Suprapubic skin (tissue), 4 donors: ENCODE results near the gene EEF1E1. TPM values are rescaled to one million over a fixed set of nuclear protein-coding genes. Genes with fewer than 3 reads are reported as not detected.

Experiments
- DNase-seq, 2 donors: peaks; one replicate each; pipeline ENCODE4 v3.0.0-alpha.2; 2019; ENCODE audit warnings: low spot score in 2 of 2
- H3K27ac ChIP-seq: fragments of 200-600 bp; sonication (generic); one replicate; pipeline ENCODE4 v1.5.1; 2019
- H3K27me3 ChIP-seq: fragments of 200-600 bp; sonication (generic); one replicate; pipeline ENCODE4 v1.5.1; 2019
- H3K36me3 ChIP-seq: fragments of 200-600 bp; sonication (generic); one replicate; pipeline ENCODE4 v1.5.1; 2019
- H3K4me1 ChIP-seq: fragments of 200-600 bp; sonication (generic); one replicate; pipeline ENCODE4 v1.5.1; 2019
- H3K4me3 ChIP-seq: fragments of 200-600 bp; sonication (generic); one replicate; pipeline ENCODE4 v1.5.1; 2019; ENCODE audit warnings: mild to moderate bottlenecking
- H3K9me3 ChIP-seq: fragments of 200-600 bp; sonication (generic); one replicate; pipeline ENCODE4 v1.5.1; 2019
- CTCF ChIP-seq, 2 donors: fragments of 200-600 bp in 1 of 2; fragments of 450-650 bp in 1 of 2; sonication (generic) in 1 of 2; IDR thresholded peaks; one replicate each; pipeline ENCODE4 v1.5.1; 2016 to 2019; ENCODE audit warnings: antibody characterized with exemption in 2 of 2, mild to moderate bottlenecking in 1 of 2, moderate library complexity in 1 of 2
- EP300 ChIP-seq: sonication (generic); formaldehyde crosslinking; IDR thresholded peaks from one replicate; pipeline ENCODE4 v1.6.1; 2017; ENCODE audit warnings: antibody characterized with exemption
- POLR2A ChIP-seq, 2 donors: fragments of 450-650 bp; IDR thresholded peaks; one replicate each; pipeline ENCODE4 v1.6.1; 2017; ENCODE audit warnings: antibody characterized with exemption in 2 of 2, mild to moderate bottlenecking in 2 of 2, moderate library complexity in 2 of 2
- POLR2AphosphoS5 ChIP-seq, 3 donors: sonication (generic); formaldehyde crosslinking; IDR thresholded peaks; one replicate each; pipeline ENCODE4 v1.6.1; 2017; ENCODE audit warnings: antibody characterized with exemption in 3 of 3
- WGBS: methylation state at CpG from one replicate; pipeline ENCODE4 v1.1.5; 2018; 5-methylcytosine and 5-hydroxymethylcytosine counted together
- total RNA-seq, 4 donors: library from RNA; depleted of rRNA; stranded (reverse); fragments of >200 nt; gene quantifications; one replicate each; pipeline ENCODE4 v1.1.0, GENCODE V29; 2016

The EEF1E1 gene
- total RNA-seq, 4 donors from 2014 or later = 15.0 to 42.5 (median 31.3) TPM

GRCh38 chr6:8108031-8108660, 5.8 kb upstream of the EEF1E1 start:
- TF ChIP-seq POLR2AphosphoS5 (IDR thresholded peaks at IDR 0.05) (no peak), CTCF (IDR thresholded peaks at IDR 0.05) (no peak), POLR2A (IDR thresholded peaks at IDR 0.05) (no peak), EP300 (no peak)
- H3K4me3 ChIP-seq = no peak overlapping the region
- no peaks in the 10 kb centered on the region for H3K4me1 ChIP-seq
- no peaks in the 10 kb centered on the region for H3K36me3 ChIP-seq
- H3K27me3 ChIP-seq = peaks cover 23% of the 10 kb centered on the region
- H3K27ac ChIP-seq = no peak overlapping the region
- WGBS = 61% methylated on average over 4 of the region's 4 CpGs
- H3K9me3 ChIP-seq = no peaks in the 10 kb centered on the region
- no peak for DNase-seq

- H3K27me3 ChIP-seq = peaks cover 23% of the 10 kb centered on the region
- no peak for DNase-seq
- no peak for TF ChIP-seq CTCF (IDR thresholded peaks at IDR 0.05)
- TF ChIP-seq POLR2A (IDR thresholded peaks at IDR 0.05) = no peak
- TF ChIP-seq POLR2AphosphoS5 (IDR thresholded peaks at IDR 0.05) = no peak
- no peak for TF ChIP-seq EP300
- no peak overlapping the region for H3K27ac ChIP-seq
- no peak overlapping the region for H3K4me3 ChIP-seq
- no peaks in the 10 kb centered on the region for H3K36me3 ChIP-seq
- no peaks in the 10 kb centered on the region for H3K9me3 ChIP-seq
- peaks cover 15% of the 10 kb centered on the region for H3K4me1 ChIP-seq
Measured at GRCh38 chr6:8105791-8106190, 3.4 kb upstream of the EEF1E1 start.

GRCh38 chr6:8103726-8104125, 1.4 kb upstream of the EEF1E1 start:
- no peak overlapping the region for H3K27ac ChIP-seq
- no peak overlapping the region for H3K4me3 ChIP-seq
- TF ChIP-seq CTCF (IDR thresholded peaks at IDR 0.05) (no peak), POLR2AphosphoS5 (IDR thresholded peaks at IDR 0.05) (no peak), EP300 (no peak), POLR2A (IDR thresholded peaks at IDR 0.05) (no peak)
- H3K27me3 ChIP-seq = peaks cover 23% of the 10 kb centered on the region
- peaks cover 16% of the 10 kb centered on the region for H3K4me1 ChIP-seq
- DNase-seq = no peak
- H3K36me3 ChIP-seq = no peaks in the 10 kb centered on the region
- H3K9me3 ChIP-seq = no peaks in the 10 kb centered on the region

GRCh38 chr6:8100159-8100854, 2.0 kb downstream of the EEF1E1 start:
- Histone ChIP-seq H3K27me3 (no peaks in the 10 kb centered on the region), H3K27ac (no peak overlapping the region), H3K36me3 (peaks cover 18% of the 10 kb centered on the region), H3K9me3 (no peaks in the 10 kb centered on the region), H3K4me3 (no peak overlapping the region), H3K4me1 (peaks cover 16% of the 10 kb centered on the region)
- 93% methylated on average over 8 of the region's 8 CpGs for WGBS
- DNase-seq = no peak
- TF ChIP-seq POLR2A (IDR thresholded peaks at IDR 0.05) = no peak

- DNase-seq = no peak
- no peak overlapping the region for H3K27ac ChIP-seq
- 96% methylated on average over 3 of the region's 3 CpGs for WGBS
- no peaks in the 10 kb centered on the region for H3K9me3 ChIP-seq
- peaks cover 66% of the 10 kb centered on the region for H3K36me3 ChIP-seq
- TF ChIP-seq POLR2AphosphoS5 (IDR thresholded peaks at IDR 0.05) (no peak), CTCF (IDR thresholded peaks at IDR 0.05) (no peak), EP300 (no peak), POLR2A (IDR thresholded peaks at IDR 0.05) (no peak)
- no peak overlapping the region for H3K4me3 ChIP-seq
- no peaks in the 10 kb centered on the region for H3K27me3 ChIP-seq
- no peaks in the 10 kb centered on the region for H3K4me1 ChIP-seq
Measured at GRCh38 chr6:8090650-8091049, 11.7 kb downstream of the EEF1E1 start.
